Brain microvascular endothelial cell (primary cell): ENCODE measurements around the gene NDUFB10.
A peak's percentile ranks its signal among the peaks of the same experiment; 100 is the strongest.

Source experiments
- DNase-seq: peaks from one replicate; pipeline ENCODE4 v3.0.0-alpha.2; 2020
- H3K27ac ChIP-seq: fragments of 250-450 bp; sonication (Bioruptor Pico); 2 replicates; pipeline ENCODE4 v1.5.1; 2020; ENCODE audit warnings: mild to moderate bottlenecking, moderate library complexity
- H3K27me3 ChIP-seq: fragments of 250-450 bp; sonication (Bioruptor Pico); replicated peaks from 2 replicates; pipeline ENCODE4 v1.5.1; 2020; ENCODE audit warnings: mild to moderate bottlenecking
- H3K36me3 ChIP-seq: fragments of 250-450 bp; sonication (Bioruptor Pico); replicated peaks from 2 replicates; pipeline ENCODE4 v1.5.1; 2020; ENCODE audit warnings: mild to moderate bottlenecking
- H3K4me3 ChIP-seq: 2 replicates; pipeline ENCODE4 v1.5.1; 2011; ENCODE audit warnings: low read depth, mild to moderate bottlenecking, control low read depth, low read length, moderate library complexity
- in situ Hi-C: cut with HindIII; loops from 2 replicates; pipeline ENCODE4 v1.10.0; 2017; ENCODE audit warnings: low sequenced_read_pairs, low pct_ligation_motif_present
- TF ChIP-seq, protein P1 (sequence below): IDR thresholded peaks from 2 replicates; pipeline ENCODE4 v1.5.1; 2011; ENCODE audit warnings: low read depth, mild to moderate bottlenecking, moderate library complexity, low read length, control low read depth, inconsistent platforms; ENCODE audit errors: missing control alignments

NDUFB10 gene

DNA sequence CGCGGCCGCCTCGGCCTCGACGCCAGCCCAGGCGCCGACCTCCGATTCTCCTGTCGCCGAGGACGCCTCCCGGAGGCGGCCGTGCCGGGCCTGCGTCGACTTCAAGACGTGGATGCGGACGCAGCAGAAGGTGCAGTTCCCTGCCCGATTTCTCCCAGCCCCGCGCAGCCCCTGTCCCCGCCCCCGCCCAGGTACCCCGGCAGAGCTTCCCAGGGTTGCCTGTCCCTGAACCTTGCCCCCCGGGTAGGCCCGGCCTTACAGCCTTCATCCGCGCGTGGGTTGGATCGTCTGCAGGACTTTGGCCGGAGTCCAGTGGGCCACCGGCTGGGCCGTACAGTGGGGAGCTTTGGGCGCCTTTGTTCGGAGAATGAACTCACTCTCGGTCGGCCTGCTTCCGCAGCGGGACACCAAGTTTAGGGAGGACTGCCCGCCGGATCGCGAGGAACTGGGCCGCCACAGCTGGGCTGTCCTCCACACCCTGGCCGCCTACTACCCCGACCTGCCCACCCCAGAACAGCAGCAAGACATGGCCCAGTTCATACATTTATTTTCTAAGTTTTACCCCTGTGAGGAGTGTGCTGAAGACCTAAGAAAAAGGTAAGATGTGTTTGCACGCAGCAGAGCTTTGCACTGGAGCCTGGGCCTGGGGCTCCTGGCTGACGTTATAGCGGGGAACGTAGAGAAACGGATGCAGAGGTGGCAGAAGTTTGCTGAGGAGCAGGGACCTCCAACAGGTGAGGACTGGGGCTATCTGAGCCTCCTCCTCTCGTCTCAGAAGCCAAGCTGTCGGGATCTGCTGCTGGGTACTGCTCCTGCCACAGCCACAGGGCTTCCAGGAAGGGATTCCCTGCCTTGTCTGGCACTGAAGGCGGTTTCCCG, 25.2 kb downstream of the NDUFB10 start:
- in situ Hi-C loops, result no loop called here
- Histone ChIP-seq H3K4me3 (peak overlapping the region; percentile 72), H3K27ac (peak overlapping the region; percentile 58), H3K27me3 (peaks cover 39% of the 10 kb centered on the region), H3K36me3 (peaks cover 15% of the 10 kb centered on the region)
- TF ChIP-seq, protein P1, sequence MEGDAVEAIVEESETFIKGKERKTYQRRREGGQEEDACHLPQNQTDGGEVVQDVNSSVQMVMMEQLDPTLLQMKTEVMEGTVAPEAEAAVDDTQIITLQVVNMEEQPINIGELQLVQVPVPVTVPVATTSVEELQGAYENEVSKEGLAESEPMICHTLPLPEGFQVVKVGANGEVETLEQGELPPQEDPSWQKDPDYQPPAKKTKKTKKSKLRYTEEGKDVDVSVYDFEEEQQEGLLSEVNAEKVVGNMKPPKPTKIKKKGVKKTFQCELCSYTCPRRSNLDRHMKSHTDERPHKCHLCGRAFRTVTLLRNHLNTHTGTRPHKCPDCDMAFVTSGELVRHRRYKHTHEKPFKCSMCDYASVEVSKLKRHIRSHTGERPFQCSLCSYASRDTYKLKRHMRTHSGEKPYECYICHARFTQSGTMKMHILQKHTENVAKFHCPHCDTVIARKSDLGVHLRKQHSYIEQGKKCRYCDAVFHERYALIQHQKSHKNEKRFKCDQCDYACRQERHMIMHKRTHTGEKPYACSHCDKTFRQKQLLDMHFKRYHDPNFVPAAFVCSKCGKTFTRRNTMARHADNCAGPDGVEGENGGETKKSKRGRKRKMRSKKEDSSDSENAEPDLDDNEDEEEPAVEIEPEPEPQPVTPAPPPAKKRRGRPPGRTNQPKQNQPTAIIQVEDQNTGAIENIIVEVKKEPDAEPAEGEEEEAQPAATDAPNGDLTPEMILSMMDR, result no peak
- no peak for DNase-seq

DNA sequence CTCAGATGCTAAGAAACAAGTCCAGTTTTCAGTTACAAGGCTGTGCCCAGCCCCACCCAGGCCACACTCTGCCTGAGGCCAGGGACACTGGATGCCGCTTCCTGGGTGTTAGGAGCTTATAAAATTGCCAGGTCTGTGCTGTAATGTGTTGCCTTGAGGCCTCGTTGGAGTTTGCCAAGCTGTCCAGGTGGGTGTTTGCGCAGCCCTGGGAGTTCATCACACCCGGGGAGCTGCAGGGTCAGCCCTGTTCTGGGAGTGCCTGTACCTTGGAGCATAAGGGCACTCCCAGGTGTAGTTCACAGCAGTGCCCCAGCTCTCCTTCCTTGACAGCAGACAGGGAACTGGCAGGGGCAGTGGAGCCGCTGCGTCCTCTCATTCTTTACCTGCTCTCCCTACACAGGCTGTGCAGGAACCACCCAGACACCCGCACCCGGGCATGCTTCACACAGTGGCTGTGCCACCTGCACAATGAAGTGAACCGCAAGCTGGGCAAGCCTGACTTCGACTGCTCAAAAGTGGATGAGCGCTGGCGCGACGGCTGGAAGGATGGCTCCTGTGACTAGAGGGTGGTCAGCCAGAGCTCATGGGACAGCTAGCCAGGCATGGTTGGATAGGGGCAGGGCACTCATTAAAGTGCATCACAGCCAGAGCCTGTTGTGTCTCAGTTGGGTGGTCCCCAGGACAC, 26.3 kb downstream of the NDUFB10 start:
- peaks cover 15% of the 10 kb centered on the region for H3K36me3 ChIP-seq
- peaks cover 34% of the 10 kb centered on the region for H3K27me3 ChIP-seq
- TF ChIP-seq, protein P1, result no peak
- H3K27ac ChIP-seq, result no peak overlapping the region
- peak overlapping the region; percentile 72 for H3K4me3 ChIP-seq
- DNase-seq, result no peak
- in situ Hi-C loops, result no loop called here

DNA sequence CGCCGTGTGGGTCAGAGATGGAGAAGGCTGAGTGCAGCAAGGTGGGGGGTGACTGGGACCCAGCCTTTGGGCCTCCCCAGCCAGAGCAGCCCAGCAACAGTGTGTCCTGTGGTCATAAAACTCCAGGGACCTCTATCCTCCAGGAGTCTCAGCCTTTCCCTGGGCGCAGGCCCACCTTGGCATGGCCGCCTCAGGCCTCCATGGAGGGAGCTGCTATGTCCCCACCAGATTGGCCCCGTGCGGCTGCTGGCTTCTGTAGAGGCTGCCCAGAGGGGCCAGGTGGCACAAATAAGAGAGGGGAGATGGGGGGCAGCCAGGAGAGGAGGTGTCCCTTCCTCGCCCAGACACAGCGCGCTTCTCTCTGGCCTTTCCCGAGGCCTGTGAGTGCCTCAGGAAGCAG, 27.9 kb downstream of the NDUFB10 start:
- in situ Hi-C loops, result no loop called here
- H3K27ac ChIP-seq, result no peak overlapping the region
- peaks cover 24% of the 10 kb centered on the region for H3K27me3 ChIP-seq
- H3K36me3 ChIP-seq, result peaks cover 15% of the 10 kb centered on the region
- no peak for DNase-seq
- TF ChIP-seq, protein P1, result no peak
- H3K4me3 ChIP-seq, result no peak overlapping the region

DNA sequence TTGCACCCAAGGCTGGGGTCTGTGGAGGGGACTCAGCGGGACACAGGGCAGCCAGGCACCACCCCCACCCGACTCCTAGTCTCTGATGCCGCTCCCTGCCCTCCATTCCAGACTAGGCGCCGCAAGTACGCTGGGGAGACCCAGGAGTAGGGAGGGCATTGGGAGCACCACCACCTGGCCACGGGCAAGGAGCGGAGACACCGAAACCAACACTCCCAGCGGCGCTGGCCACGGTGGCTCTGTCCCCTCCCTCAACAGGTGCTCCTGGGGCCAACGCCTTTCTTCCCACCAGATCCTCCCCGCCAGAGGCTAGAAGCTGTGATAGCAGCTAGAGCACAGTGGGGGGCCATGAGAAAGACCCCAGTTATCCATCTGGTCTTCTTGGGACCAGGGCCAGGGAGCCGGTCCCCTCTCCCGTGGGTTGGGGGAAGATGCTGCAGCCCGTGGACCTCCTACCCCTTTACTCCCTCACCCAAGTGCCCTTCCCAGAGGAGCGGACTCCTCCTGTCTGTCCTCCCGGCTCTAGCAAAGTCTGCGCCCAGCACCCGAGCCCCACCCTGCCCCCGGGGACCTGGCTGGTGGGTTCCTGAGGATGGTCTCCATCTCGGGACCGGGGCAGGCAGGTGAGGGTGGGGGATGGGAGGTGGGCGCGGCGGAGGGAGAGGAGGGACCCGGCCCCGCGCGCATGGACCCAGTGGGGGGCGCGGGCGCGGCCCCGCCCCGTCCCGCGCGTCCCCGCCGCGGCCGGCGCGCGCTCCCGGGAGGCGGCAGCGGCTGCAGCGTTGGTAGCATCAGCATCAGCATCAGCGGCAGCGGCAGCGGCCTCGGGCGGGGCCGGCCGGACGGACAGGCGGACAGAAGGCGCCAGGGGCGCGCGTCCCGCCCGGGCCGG, 30.1 kb downstream of the NDUFB10 start, which contains the start of gene SYNGR3:
Gene SYNGR3, plus strand, starts transcription at position 762 of the 892 bp plus-strand sequence. CDS start 133 bp downstream, outside the sequence.
- H3K4me3 ChIP-seq, result no peak within 1 kb of the TSS

DNA sequence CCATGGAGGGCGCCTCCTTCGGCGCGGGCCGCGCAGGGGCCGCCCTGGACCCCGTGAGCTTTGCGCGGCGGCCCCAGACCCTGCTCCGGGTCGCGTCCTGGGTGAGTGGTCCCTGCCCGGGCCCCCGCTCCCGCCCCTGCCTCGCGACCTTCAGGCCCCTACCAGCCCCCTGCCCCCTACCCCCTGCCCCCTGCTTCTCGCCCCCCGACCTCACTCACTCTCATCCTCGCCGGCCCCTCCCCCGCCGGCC, 30.7 kb downstream of the NDUFB10 start:
- Histone ChIP-seq H3K4me3 (no peak overlapping the region), H3K36me3 (peaks cover 15% of the 10 kb centered on the region), H3K27me3 (peaks cover 21% of the 10 kb centered on the region), H3K27ac (no peak overlapping the region)
- no peak for DNase-seq
- in situ Hi-C loops, result no loop called here
- TF ChIP-seq, protein P1, result no peak

More for the DNA sequence above, 30.1 kb downstream of the NDUFB10 start, which contains the start of gene SYNGR3:
- TF ChIP-seq, protein P1, result no peak
- no peak for DNase-seq
- H3K27me3 ChIP-seq, result peaks cover 21% of the 10 kb centered on the region
- peaks cover 15% of the 10 kb centered on the region for H3K36me3 ChIP-seq
- no peak within 1 kb of the TSS for H3K27ac ChIP-seq
- in situ Hi-C loops, result no loop called here
